GM12892 (cell line): ENCODE data around the gene TSN.
"Not testable (repeated sequence)": the region's sequence is repeated elsewhere in the genome, so short reads cannot be mapped to it uniquely, and the experiment has no call there.

Experiments
- POLR2A ChIP-seq: IDR thresholded peaks from 2 replicates; pipeline ENCODE4 v1.6.1; 2011; ENCODE audit warnings: low read depth, low read length, control low read depth
- POLR2AphosphoS5 ChIP-seq: IDR thresholded peaks from 2 replicates; pipeline ENCODE4 v1.6.1; 2011; ENCODE audit warnings: low read depth, low read length, control low read depth

DNA sequence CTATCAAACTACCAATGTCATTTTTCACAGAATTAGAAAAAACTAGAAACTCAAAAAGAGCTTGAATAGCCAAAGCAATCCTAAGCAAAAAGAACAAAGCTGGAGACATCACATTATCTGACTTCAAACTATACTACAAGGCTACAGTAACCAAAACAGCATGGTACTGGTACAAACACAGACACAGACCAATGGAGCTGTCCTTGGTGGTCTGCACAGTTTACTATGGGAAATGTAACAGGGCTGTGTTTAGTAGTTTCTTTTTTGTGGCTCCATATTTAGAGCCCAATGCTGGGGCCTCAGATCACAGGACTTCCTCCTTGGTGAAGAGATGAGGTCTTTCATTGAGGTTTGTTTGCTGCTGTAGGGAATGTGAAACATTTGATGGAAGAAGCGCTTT is 61.9 kb downstream of the TSN start:
- not testable (repeated sequence) for TF ChIP-seq POLR2AphosphoS5, POLR2A
